Transverse colon (tissue), 3 donors: ENCODE results near the gene DND1.

ENCODE experiments used
- EP300 ChIP-seq: sonication (generic); formaldehyde crosslinking; IDR thresholded peaks from one replicate; pipeline ENCODE4 v1.6.1; 2017; ENCODE audit warnings: antibody characterized with exemption, low read depth
- POLR2A ChIP-seq: fragments of 450-650 bp; IDR thresholded peaks from one replicate; pipeline ENCODE4 v1.6.1; 2016; ENCODE audit warnings: antibody characterized with exemption, mild to moderate bottlenecking, moderate library complexity
- TF ChIP-seq, protein P1 (sequence below), 5 experiments: fragments of 200-600 bp in 3 of 5; fragments of 450-650 bp in 2 of 5; sonication (generic) in 3 of 5; IDR thresholded peaks; 1 replicate in 2 of 5; 2 replicates in 3 of 5; pipeline ENCODE4 v1.5.1; 2016 to 2017; ENCODE audit warnings: antibody characterized with exemption in 5 of 5, inconsistent platforms in 3 of 5, mild to moderate bottlenecking in 2 of 5, moderate library complexity in 1 of 5

- no peak for TF ChIP-seq POLR2A
- no peak for TF ChIP-seq EP300
- TF ChIP-seq, protein P1, sequence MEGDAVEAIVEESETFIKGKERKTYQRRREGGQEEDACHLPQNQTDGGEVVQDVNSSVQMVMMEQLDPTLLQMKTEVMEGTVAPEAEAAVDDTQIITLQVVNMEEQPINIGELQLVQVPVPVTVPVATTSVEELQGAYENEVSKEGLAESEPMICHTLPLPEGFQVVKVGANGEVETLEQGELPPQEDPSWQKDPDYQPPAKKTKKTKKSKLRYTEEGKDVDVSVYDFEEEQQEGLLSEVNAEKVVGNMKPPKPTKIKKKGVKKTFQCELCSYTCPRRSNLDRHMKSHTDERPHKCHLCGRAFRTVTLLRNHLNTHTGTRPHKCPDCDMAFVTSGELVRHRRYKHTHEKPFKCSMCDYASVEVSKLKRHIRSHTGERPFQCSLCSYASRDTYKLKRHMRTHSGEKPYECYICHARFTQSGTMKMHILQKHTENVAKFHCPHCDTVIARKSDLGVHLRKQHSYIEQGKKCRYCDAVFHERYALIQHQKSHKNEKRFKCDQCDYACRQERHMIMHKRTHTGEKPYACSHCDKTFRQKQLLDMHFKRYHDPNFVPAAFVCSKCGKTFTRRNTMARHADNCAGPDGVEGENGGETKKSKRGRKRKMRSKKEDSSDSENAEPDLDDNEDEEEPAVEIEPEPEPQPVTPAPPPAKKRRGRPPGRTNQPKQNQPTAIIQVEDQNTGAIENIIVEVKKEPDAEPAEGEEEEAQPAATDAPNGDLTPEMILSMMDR (IDR thresholded peaks at IDR 0.05), result no peak
Observed at GRCh38 chr5:140635291-140636257, 37.8 kb downstream of the DND1 start.
